ENCODE measurements around the gene GSE1.

GSE1 gene

DNA sequence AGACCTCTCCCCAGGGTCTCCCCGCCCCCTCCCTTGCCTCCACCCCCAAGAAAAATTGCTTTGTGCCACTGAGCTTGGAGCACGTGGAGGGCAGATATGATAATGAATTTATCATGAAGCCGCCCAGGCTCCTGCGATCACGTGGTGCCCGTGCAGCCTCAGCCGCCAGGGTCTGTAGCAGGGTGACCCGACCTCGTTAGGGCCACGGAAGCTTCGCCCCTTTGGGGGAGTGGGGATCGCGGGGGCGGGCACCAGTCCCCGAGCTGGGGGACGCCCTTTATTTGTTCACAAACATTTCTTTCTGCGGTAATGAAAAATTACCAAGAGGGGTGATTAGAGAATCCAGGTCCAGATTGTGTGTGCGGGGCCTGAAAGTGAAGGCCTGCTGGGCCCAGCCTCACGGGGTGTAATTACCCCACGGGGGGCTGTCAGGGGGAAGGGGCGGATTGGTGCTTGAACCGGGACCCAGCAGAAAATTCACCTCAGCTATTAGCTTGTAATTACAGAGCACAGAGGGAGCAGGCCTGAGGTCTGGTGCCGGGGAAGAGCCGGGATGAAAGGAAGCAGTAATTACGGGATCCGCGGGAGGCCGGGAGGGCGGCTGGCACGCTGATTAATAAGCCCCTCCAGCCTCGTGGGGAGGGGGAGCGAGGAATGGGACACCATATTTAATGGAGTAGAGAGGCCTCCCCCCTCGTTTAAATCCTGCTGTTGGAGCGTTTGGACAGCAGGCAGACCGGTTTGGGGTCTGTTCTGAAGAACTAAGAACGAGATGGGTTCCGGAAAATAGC lies 13.3 kb downstream of the GSE1 start:
- TF ChIP-seq TAF1 (IDR thresholded peaks at IDR 0.05; ENCODE audit: borderline replicate concordance, low read depth, low read length): no peak
- DNase-seq (ENCODE audit: insufficient read length) (no peak), FAIRE-seq (no peak)

DNA sequence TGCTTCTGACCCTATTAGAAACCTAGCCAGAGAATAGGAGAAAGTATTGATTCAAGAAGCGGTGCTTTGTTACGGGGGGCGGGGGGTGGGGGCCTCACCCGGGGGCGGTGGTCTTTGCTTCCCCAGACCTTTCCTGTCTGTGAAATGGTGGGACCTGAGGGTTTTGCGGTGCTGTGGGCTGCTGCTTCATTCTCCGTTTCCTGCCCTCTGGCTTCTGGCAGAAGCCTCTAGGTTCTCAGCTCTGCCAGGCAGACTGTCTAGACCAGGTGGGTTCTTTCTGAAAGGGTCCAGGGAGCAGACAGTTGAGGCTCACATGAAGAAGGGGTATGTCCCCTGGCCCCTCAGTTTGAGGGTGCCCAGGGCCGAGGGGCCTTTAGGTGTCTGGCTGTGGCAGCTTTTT lies 14.0 kb downstream of the GSE1 start:
- DNase-seq (ENCODE audit: insufficient read length): no peak
- FAIRE-seq: no peak
- TF ChIP-seq POLR2A (IDR thresholded peaks at IDR 0.05; ENCODE audit: low read depth, low read length) (no peak), TAF1 (IDR thresholded peaks at IDR 0.05; ENCODE audit: borderline replicate concordance, low read depth, low read length) (no peak), POLR2AphosphoS5 (IDR thresholded peaks at IDR 0.05; ENCODE audit: low read depth, low read length) (no peak)

DNA sequence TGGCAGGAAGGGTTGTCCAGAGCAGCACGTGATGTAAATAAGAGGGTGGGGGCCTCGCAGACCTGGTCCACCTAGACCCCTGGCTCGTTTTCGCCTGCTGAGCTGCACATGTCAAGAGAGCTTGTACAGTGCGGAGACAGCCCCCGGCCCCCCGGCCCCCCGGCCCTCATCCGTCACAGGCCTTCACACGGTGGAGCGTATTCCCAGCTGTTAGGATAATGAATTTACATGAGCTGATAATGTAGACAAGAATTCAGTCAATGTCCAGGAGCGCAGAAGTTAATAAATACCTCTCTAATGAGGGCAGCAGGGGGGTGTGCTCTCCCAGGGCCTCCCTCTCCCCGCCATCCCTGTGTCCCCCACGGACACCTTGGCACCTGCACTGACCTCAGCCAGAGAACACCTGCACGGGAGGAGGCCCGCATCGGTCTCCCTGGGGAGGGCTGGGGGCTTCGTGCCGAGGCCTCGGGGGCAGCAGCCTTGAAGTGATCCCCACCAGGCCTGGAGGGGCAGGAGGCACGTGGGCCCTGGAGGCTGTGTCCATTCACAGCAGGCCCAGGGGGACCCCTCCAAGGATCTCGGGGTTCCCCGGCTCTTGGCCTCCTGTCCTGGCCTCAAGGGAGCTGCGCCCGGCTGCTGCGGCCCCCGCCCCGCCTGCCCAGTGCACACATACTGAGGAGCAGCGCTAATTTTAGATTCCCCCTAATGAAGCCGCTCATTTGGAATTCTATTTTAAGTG lies 14.6 kb downstream of the GSE1 start:
- no peak for TF ChIP-seq TAF1 (IDR thresholded peaks at IDR 0.05; ENCODE audit: borderline replicate concordance, low read depth, low read length)
- TF ChIP-seq POLR2A (IDR thresholded peaks at IDR 0.05; ENCODE audit: low read depth, low read length): no peak
- no peak for TF ChIP-seq POLR2AphosphoS5 (IDR thresholded peaks at IDR 0.05; ENCODE audit: low read depth, low read length)
- no peak for FAIRE-seq
- DNase-seq (ENCODE audit: insufficient read length): no peak

DNA sequence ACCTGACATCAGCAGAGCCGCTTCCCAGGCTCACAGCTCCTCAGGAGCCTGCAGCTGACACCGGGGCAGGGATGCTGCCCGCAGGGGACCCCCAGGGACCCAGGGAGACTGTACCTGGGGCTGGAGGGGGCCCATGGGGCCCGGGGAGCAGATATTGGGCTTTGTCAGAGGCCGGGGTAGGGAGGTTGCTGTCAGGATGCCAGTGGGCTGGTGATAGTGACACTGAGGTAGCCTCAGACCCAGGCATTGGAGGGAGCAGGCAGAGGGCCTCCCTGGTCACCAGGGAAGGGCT lies 15.1 kb downstream of the GSE1 start:
- DNase-seq (ENCODE audit: insufficient read length) (no peak), FAIRE-seq (no peak)
- no peak for TF ChIP-seq TAF1 (IDR thresholded peaks at IDR 0.05; ENCODE audit: borderline replicate concordance, low read depth, low read length)
- no peak for TF ChIP-seq POLR2A (IDR thresholded peaks at IDR 0.05; ENCODE audit: low read depth, low read length)
- no peak for TF ChIP-seq POLR2AphosphoS5 (IDR thresholded peaks at IDR 0.05; ENCODE audit: low read depth, low read length)

DNA sequence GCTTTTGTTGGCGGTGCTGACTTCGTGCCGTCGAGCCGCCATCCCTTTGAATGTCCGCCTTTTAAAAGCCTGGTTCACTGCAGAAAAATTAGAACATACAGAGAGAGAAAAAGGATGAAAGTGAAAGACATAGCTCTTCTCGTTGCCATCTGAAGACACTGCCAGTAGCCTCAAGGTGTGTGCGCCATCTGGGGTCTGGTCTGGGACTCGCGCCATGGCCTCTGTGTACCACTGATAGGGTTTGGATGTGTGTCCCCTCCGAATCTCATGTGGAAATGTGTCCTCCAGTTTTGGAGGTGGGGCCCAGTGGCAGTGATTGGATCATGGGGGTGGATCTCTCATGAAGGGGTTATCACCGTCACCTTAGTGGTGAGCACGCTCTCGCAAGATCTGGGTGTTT lies 15.5 kb downstream of the GSE1 start:
- no peak for DNase-seq (ENCODE audit: insufficient read length)
- FAIRE-seq: no peak
- TF ChIP-seq POLR2AphosphoS5 (IDR thresholded peaks at IDR 0.05; ENCODE audit: low read depth, low read length): no peak
- TF ChIP-seq TAF1 (IDR thresholded peaks at IDR 0.05; ENCODE audit: borderline replicate concordance, low read depth, low read length): no peak
- TF ChIP-seq POLR2A (IDR thresholded peaks at IDR 0.05; ENCODE audit: low read depth, low read length): no peak

DNA sequence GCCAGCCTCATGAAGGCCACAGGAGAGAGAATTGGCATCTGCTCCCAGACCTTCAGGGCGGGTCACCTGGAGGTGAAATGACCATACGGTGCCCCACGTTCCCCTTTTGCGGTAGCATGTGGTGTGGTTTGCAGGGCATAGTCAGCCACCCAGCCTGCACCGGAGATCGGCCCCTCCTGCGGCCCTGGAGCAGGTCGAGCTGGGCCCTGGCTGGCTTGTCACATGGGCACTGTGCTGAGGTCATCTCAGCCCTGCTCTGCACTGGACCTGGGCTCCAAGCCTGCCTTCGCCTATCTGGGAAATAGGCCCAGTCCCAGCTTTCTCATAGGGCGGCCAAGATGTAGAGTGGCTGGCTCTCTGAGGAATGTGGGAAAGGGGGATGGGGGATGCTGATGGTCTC lies 16.2 kb downstream of the GSE1 start:
- DNase-seq (ENCODE audit: insufficient read length) (no peak), FAIRE-seq (no peak)
- TF ChIP-seq POLR2A (IDR thresholded peaks at IDR 0.05; ENCODE audit: low read depth, low read length): no peak
- no peak for TF ChIP-seq TAF1 (IDR thresholded peaks at IDR 0.05; ENCODE audit: borderline replicate concordance, low read depth, low read length)
- no peak for TF ChIP-seq POLR2AphosphoS5 (IDR thresholded peaks at IDR 0.05; ENCODE audit: low read depth, low read length)

DNA sequence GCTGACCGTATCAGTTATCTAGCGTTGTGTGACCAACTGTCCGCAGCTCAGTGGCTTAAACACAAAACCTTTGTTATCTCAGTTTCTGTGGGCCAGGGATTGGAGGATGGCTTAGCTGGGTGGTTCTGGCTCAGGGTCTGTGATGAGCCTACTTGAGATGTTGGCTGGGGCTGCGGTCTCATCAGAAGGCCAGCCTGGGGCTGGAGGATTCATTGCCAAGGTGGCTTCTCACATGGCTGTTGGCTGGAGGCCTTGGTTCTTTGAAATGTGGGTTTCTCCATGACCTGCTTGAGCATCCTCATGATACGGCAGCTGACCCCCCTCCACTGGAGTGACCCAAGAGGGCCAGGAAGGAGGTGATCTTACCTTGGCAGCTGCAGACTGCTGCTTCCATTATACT lies 16.7 kb downstream of the GSE1 start:
- DNase-seq (ENCODE audit: insufficient read length): no peak
- no peak for FAIRE-seq
- no peak for TF ChIP-seq POLR2AphosphoS5 (IDR thresholded peaks at IDR 0.05; ENCODE audit: low read depth, low read length)
- no peak for TF ChIP-seq POLR2A (IDR thresholded peaks at IDR 0.05; ENCODE audit: low read depth, low read length)
- TF ChIP-seq TAF1 (IDR thresholded peaks at IDR 0.05; ENCODE audit: borderline replicate concordance, low read depth, low read length): no peak

DNA sequence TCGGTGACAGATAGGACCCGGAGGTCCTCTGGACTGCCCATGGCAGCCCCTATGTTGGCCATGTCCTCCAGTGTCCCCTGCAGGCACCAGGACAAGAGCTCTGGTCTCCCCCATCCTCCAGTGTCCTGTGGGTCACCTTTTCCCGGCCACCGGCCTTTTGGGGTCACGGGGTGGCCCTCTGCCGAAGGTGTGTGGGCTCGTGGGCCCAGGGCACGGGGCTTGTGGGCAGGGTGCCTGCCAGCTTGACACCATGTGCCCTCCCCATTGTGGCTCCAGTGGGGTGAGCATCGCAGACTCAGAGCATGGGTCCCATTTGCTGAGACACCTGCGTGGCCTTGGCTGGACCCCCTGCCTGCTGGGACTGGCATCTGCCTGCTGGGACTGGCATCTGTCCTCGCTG lies 18.1 kb downstream of the GSE1 start:
- no peak for TF ChIP-seq POLR2AphosphoS5 (IDR thresholded peaks at IDR 0.05; ENCODE audit: low read depth, low read length)
- no peak for TF ChIP-seq TAF1 (IDR thresholded peaks at IDR 0.05; ENCODE audit: borderline replicate concordance, low read depth, low read length)
- TF ChIP-seq POLR2A (IDR thresholded peaks at IDR 0.05; ENCODE audit: low read depth, low read length): no peak
- FAIRE-seq: no peak
- no peak for DNase-seq (ENCODE audit: insufficient read length)

DNA sequence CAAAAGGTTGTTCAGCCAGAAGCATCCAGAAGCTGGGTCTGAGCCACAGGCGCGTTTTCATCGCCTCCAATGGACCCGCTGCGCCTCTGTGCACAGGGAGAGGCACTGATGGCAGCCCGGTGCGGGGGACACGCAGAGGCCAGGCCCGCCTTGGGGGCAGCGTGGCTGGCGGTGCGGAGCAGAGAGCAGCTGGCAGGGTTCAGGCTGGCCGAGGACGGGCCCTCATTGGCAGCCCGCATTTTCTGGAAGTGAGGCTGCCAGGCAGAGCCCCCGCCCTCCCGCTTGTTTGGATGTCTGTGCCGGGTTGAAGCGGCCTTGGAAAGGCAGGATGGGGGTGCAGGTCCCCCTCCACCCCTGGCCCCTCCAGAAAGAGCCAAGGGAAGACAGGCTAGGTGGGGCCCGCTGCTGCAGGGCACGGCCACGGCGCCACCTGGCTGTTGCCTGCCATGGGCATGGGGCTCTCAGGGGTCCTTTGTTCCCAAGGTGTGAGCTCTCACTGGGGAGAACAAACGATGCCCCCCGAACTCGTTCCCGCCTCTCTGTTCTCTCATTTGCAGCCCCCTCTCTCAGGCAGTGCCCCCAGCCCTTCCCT lies 18.8 kb downstream of the GSE1 start:
- TF ChIP-seq POLR2AphosphoS5 (IDR thresholded peaks at IDR 0.05; ENCODE audit: low read depth, low read length) (no peak), TAF1 (IDR thresholded peaks at IDR 0.05; ENCODE audit: borderline replicate concordance, low read depth, low read length) (no peak), POLR2A (IDR thresholded peaks at IDR 0.05; ENCODE audit: low read depth, low read length) (no peak)
- FAIRE-seq (no peak), DNase-seq (ENCODE audit: insufficient read length) (no peak)

DNA sequence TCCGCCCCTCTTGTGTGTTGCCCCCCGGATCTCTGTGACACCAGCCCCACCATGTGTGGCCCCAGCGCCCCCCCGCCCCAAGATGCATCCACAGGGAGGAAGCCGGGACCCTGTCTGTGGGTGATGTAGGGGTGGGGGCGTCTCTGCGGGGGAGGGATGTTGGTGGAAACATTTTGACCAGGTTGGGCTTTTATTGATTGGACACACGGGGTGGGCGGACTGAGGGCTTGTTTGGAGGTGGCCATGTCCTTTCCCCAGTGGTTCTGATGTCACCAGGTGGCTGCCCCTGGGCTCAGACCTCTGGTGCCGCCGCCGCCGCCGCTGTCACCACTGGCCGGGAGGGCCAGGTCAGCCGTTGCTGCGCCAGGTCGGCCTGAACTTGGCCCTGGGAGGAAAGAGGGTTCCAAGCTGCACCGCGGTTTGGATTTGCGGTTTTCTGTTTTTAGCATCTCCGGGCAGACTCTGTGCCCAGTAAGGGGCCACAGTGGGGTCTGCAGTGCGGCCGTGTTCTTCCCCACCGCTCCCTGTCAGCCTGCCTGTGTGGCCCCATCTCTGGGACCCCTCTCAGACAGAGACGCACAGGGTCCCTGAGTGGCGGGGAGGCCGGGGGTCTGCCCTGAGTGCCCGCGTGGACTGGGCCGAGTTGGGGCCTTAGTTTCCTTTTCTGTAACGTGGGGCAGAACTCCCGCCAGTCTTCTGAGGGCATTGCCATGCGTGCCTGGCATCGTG lies 19.8 kb downstream of the GSE1 start:
- TF ChIP-seq POLR2AphosphoS5 (IDR thresholded peaks at IDR 0.05; ENCODE audit: low read depth, low read length) (no peak), POLR2A (IDR thresholded peaks at IDR 0.05; ENCODE audit: low read depth, low read length) (no peak), TAF1 (IDR thresholded peaks at IDR 0.05; ENCODE audit: borderline replicate concordance, low read depth, low read length) (no peak)
- no peak for FAIRE-seq

DNA sequence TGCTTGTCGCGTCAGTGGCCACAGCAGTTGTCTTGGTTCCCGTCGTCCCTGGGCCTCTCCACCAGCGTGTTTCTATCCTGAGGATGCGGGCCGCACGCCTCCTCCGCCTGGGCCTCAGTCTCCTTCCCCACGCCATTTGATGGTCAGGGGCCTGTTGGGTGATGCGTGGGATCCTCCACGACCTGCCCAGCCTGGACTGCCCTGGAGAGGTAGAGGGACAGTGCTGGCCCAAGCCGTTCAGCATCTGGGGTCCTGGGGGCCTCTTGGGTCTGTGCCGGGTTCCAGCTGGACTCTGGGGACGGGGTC lies 20.3 kb downstream of the GSE1 start:
- DNase-seq (ENCODE audit: insufficient read length) (no peak), FAIRE-seq (no peak)
- TF ChIP-seq POLR2A (IDR thresholded peaks at IDR 0.05; ENCODE audit: low read depth, low read length): no peak
- TF ChIP-seq TAF1 (IDR thresholded peaks at IDR 0.05; ENCODE audit: borderline replicate concordance, low read depth, low read length): no peak

More for the DNA sequence above, 19.8 kb downstream of the GSE1 start:
- no peak for DNase-seq (ENCODE audit: insufficient read length)

All from GM12892 (cell line).